ENCODE data around the gene ZBTB20.

Gene ZBTB20

DNA sequence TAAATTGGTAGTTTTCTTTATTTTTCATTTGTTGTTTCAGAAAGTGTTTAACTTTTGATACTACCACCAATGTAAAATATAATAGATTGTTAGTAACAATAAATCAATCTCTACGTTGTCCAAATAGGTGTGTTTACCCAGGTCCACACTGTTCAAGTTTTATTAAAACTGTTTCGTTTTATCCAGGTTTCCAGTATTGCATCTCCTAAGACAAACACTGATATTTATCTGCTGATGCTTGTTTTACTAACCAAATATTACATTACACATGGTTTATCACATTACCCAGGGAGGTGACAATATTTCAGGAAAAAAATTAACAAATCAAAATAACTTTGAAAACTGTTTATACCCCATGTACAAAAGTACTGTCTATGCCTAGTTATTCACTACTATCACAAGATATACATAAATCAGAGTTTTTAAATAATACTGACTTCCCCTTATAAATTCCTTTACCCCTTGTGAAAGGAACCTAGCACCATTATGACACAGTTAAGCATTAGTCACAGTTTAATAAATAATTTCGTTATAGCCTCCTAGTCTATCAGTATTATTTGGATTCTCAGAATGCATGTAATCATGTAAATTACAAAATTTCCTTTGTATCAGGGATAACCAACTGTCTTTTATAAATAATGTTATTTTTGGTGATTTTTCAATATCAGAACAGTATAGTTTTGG, 205.3 kb downstream of the ZBTB20 start:
- DNase-seq (ENCODE audit: low read depth), result no peak
- H3K4me3 ChIP-seq (ENCODE audit: low read depth, low read length), result no peak overlapping the region
- TF ChIP-seq, protein P1, sequence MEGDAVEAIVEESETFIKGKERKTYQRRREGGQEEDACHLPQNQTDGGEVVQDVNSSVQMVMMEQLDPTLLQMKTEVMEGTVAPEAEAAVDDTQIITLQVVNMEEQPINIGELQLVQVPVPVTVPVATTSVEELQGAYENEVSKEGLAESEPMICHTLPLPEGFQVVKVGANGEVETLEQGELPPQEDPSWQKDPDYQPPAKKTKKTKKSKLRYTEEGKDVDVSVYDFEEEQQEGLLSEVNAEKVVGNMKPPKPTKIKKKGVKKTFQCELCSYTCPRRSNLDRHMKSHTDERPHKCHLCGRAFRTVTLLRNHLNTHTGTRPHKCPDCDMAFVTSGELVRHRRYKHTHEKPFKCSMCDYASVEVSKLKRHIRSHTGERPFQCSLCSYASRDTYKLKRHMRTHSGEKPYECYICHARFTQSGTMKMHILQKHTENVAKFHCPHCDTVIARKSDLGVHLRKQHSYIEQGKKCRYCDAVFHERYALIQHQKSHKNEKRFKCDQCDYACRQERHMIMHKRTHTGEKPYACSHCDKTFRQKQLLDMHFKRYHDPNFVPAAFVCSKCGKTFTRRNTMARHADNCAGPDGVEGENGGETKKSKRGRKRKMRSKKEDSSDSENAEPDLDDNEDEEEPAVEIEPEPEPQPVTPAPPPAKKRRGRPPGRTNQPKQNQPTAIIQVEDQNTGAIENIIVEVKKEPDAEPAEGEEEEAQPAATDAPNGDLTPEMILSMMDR (conservative IDR thresholded peaks at IDR 0.05; ENCODE audit: low read depth, low read length), result no peak

DNA sequence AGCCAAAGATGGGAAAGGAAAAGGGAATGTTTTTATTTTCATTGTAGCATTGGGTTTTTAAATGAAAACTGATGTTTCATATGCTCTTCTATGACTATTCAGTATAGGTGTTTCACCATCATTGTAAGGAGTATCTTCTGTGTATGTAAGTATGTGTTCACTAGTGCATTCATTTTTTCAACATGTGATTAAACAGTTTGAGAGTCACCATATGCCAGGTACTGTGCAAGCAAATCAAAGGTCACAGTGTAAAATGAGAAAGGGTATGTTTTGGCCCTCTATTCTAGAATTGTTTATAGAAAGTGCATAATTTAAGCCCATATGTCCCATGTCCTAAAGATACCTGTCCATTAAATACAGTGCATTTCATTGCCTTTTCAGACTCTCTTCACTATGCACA, 207.2 kb downstream of the ZBTB20 start:
- no peak for DNase-seq (ENCODE audit: low read depth)
- TF ChIP-seq, protein P1 (conservative IDR thresholded peaks at IDR 0.05; ENCODE audit: low read depth, low read length), result no peak
- H3K4me3 ChIP-seq (ENCODE audit: low read depth, low read length), result no peak overlapping the region

DNA sequence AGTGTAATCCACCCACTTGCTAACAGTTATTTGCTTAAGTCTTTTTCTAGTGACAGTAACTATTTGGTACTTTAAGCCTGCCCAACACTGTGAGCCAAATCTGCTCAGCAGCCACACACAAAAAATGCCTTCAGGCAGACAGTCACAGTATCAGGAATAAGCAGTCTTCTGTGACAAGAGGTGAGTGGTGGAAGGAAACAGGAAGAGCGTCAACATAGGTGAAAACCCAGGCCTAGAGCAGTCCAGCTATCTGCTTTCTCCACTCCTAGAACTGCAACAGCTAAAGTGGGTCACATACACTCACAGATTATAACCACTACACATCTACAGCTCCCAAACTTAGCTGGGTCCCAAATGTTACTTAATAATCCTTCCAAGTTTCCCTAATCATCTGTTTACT, 213.7 kb downstream of the ZBTB20 start:
- TF ChIP-seq, protein P1 (conservative IDR thresholded peaks at IDR 0.05; ENCODE audit: low read depth, low read length), result no peak
- no peak for DNase-seq (ENCODE audit: low read depth)
- no peak overlapping the region for H3K4me3 ChIP-seq (ENCODE audit: low read depth, low read length)

DNA sequence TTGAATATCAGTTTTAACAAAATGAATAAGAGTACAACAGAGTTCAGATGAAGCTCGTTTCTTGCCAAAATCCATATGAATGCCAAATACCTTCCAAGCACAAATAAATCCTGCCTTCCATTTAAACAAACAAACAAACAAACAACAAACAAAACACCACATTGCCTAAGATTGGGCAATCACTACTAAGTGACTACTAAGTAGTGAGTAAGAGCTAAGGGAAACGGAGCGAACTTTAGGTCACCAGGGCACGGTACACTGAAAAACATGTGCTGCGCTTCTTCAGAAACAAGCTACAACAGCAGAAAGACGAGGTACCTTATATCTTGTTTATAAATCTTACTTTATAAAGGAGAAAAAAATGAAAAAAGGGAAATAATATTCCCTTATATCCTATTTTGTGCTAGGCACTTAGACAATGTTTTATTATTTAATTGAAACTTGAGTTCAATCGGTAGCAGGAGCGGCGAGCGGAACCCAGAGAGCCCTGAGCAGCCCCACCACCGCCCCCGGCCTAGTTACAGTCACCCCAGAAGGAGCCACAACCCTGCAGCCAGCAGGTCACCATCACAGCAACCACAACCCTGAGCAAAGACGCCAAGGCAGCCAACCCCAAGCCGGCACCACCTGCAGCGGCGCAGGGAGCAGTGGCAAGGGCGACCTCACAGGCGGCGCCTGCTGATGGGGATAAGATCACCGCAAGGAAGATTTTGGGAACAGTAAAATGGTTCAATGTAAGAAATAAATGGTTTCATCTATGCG, 216.9 kb downstream of the ZBTB20 start:
- DNase-seq (ENCODE audit: low read depth), result peak; percentile 64
- TF ChIP-seq, protein P1 (conservative IDR thresholded peaks at IDR 0.05; ENCODE audit: low read depth, low read length), result no peak
- H3K4me3 ChIP-seq (ENCODE audit: low read depth, low read length), result no peak overlapping the region

- TF ChIP-seq, protein P1 (conservative IDR thresholded peaks at IDR 0.05; ENCODE audit: low read depth, low read length), result no peak
- DNase-seq (ENCODE audit: low read depth), result peak; percentile 31
- no peak overlapping the region for H3K4me3 ChIP-seq (ENCODE audit: low read depth, low read length)
Measured at GRCh38 chr3:114928989-114929640, 218.0 kb downstream of the ZBTB20 start.

DNA sequence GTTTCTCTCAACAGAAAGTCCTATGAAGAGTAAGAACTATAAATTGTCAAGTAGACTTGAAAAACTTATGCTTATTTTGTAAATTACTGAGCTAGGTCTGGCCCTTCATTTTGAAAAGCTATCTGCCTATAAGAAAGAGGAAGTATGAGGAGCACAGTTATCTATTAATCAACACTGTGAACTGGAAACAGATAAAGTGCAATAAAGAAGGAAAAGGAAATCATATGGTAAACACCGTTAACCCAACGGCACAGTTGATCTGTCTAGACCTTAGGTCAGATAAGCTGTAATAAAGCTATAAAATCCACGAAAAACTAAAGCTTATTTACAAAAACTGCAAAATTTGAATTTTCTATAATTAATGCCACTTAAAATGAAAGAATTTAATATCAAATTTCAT, 242.5 kb downstream of the ZBTB20 start:
- no peak overlapping the region for H3K4me3 ChIP-seq (ENCODE audit: low read depth, low read length)
- TF ChIP-seq, protein P1 (conservative IDR thresholded peaks at IDR 0.05; ENCODE audit: low read depth, low read length), result no peak
- DNase-seq (ENCODE audit: low read depth), result no peak
